Uterus (tissue), 2 donors: ENCODE data around the gene EPX.

Source experiments
- CTCF ChIP-seq, 4 experiments: fragments of 200-600 bp in 2 of 4; fragments of 450-650 bp in 2 of 4; sonication (generic) in 2 of 4; IDR thresholded peaks; one replicate each; pipeline ENCODE4 v1.5.1; 2016 to 2019; ENCODE audit warnings: antibody characterized with exemption in 4 of 4, mild to moderate bottlenecking in 2 of 4, moderate library complexity in 1 of 4
- POLR2A ChIP-seq, 2 donors: fragments of 450-650 bp; IDR thresholded peaks; one replicate each; pipeline ENCODE4 v1.6.1; 2016; ENCODE audit warnings: antibody characterized with exemption in 2 of 2, mild to moderate bottlenecking in 1 of 2, moderate library complexity in 1 of 2

GRCh38 chr17:58246781-58247180 lies 54.3 kb downstream of the EPX start:
- TF ChIP-seq CTCF (IDR thresholded peaks at IDR 0.05) (no peak), POLR2A (IDR thresholded peaks at IDR 0.05) (no peak)
